HPDE6-E6E7 (cell line): ENCODE measurements around the gene TMUB1.

Experiments
- DNase-seq: peaks from one replicate; pipeline ENCODE4 v3.0.0; 2011; ENCODE audit warnings: missing footprints; ENCODE audit errors: extremely low spot score

Gene TMUB1

DNA sequence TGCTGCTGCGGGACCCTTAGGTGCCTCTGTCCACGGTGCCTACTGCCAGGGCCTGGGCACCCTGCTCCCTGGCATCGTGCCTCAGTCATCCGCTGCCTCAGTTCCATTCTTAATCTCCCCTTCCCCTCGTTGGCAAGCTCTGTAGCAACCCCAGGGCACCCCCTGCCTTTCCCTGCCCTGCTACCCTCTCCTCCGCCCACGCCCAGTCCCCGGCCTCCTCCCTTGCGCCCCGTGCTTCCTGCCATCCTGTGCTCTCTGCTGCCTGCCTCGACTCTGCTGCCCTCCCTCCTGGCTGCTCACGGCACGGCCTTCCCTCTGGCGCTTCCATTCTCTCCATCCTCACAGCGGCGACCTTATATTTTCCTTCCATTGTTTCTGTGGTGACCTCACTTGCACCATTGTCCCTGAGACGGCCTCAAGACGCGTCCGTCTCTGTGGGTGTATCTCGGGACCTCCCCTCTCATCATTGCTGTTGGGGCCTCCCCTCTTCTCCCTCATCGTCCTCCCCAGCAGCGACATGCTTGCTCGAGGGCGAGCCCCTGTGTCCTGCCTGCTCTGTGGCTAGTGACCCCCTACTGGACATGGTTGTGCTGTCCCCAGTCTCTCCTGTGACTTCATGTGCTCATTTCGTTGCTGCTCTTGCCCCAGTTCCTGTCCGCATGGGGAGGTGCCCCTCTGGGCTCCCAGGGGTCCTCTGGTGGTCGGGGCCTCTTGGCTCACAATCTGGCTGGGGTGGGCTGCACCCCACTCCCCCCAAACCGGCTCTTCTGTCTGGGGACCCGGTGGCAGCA, 38.3 kb upstream of the TMUB1 start:
- no peak for DNase-seq

GRCh38 chr7:151120896-151121295, 37.6 kb upstream of the TMUB1 start:
- no peak for DNase-seq

DNA sequence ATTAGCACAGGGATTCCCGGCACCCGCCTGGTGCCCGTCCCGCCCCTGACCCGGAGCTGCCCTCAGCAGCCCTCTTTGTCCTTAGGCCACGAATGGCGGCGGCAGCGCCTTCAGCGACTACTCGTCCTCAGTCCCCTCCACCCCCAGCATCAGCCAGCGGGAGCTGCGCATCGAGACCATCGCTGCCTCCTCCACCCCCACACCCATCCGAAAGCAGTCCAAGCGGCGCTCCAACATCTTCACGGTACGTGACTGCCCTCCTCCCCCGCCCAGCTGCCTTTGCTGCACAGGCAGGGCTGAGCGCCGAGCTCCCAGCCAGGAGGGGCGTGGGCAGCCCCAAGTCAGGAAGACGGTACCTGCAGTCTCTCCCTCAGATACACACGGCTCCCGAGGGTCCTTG, 36.6 kb upstream of the TMUB1 start:
- no peak for DNase-seq

DNA sequence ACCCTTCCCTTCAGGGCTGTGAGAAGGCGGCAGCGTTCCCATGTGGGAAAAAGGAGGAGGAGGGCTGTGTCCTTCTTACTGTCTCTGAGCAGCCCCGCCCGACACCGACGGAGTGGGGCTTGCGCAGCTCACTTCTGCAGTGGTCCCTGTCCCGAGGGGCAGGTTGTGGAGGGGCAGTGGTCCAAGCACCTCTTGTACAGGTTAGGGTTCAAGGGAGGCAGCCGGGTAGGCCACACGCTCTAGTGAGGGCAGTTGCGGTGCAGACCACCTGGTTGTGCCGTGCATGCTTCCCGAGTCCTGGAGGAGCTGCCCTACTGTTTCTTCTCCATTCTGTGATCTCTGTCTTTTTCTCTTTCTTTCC, 35.7 kb upstream of the TMUB1 start:
- no peak for DNase-seq

DNA sequence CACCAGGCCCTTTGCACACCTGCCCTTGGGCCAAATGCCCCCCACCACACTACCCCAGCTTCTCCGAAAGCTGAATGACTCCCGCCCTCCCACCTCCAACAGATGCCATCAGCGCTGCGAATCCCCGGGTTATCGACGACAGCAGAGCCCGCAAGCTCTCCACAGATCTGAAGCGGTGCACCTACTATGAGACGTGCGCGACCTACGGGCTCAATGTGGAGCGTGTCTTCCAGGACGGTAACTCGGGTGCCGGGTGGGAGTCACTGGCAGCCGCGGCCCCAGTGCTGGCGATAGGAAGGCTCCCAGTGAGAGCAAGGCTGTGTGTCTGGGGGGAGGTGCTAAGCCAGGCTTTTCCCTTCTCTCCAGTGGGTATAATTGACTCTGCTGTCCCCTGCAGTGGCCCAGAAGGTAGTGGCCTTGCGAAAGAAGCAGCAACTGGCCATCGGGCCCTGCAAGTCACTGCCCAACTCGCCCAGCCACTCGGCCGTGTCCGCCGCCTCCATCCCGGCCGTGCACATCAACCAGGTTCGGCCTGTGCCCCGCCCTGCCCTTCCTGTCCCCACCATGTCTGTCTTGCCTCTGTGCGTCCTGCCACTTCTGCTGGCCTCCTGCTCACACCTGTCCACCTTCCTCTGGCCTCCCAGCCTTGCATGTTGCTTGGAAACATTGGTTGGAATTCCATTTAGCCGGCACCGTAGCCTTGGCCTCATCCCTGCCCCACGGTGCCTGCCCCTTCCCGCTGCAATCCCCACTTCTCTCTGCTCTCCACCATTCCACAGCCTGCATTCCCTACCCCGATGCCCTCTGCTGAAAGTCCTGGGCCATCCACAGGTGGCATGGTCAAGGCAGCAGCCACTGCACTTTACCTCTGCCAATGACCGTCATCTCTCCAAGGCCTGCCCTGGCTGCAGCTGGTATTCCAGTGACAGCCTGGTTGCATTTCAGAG, 35.1 kb upstream of the TMUB1 start:
- no peak for DNase-seq

DNA sequence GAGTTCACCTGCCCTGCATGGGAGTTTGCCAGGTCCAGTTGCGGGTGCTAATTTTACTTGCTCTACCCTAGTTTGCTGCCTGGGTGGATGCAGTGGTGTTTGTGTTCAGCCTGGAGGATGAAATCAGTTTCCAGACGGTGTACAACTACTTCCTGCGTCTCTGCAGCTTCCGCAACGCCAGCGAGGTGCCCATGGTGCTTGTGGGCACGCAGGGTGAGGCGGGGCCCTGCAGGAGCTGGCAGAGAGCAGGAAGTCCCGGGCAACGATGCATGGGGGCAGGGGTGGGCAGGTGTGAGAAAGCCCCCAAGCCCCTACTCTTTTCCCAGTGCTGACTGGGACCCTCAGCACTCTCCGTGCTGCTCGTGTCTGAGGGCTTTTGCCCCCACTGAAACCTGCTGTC, 34.3 kb upstream of the TMUB1 start:
- DNase-seq: no peak

- DNase-seq: no peak
Measured at GRCh38 chr7:151116603-151117440, 33.5 kb upstream of the TMUB1 start.

DNA sequence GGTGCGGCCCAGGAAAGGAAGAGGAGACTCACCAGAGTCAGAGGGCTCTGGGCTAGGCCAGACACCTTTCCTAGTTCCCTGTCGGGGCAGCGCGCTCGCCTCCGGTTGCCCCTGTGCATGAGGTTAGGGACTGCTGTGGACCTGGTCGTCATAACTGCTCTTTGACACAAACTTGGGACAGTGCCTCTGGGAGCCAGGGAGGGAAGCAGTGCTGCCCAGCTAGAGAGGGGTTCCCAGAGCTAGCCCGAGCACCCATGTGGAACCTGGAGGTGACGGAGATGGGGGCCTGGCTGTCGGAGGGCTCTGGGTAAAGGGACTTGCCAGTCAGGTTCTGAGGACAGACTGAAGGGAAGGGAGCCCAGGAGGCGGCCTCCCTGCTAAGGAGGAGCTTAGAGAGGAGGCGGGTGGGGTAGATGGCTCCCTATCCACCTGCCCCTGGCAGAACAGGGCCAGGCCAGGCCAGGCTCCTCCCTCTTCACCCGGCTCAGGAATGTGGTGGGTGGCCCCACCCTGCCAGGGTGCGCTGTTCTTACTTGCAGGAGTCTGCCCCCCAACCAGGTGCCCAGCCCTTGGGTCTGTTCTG, 32.6 kb upstream of the TMUB1 start:
- peak; percentile 97 for DNase-seq

GRCh38 chr7:151115121-151115835, 32.0 kb upstream of the TMUB1 start:
- DNase-seq: no peak

DNA sequence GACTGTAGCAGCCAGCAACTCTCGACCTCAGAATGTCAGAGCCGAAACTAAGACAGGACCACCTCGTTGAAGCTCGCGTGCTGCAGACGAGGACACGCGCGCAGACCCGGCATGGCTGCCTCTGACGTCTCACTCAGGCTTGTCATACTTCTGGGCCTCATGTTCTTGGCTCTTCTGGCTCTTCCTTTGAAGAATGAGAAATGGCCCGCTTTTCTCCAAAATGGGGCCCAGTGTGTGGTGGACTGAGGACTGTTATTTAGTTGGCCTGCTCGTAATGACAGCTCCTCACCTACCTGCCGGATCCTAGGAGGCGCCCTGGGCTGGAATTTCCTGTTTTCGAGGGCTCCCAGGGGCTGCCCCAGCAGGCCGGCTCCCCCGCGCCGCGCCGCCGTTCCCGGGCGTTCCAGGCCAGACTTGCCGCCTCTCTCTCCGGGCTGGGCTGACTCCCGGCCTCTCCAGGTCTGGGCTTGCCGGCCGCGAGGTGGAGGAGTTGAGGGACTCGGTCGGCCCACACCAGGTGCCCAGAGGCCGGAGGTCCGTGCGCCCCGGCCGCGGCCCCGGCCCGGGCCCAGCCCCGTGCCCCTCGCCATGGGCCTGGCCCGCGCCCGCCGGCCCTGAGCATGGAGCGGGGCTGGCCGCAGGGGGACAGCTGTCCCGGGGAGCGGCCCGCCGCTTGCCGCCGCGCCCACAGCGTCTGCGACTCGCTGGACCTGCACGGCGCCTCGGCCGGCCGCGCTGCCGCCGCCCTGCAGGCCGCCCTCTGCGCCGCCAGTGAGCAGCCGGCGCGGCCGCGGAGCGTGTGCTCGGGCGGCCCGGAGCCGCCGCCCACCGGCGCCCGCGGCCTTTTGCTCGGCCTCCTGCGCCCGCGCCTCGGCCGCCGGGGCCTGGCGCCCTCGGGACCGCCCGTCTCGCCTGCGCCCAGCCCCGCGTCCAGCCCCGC, 31.1 kb upstream of the TMUB1 start:
- DNase-seq: peak; percentile 44

GRCh38 chr7:151113344-151114150, 30.3 kb upstream of the TMUB1 start:
- DNase-seq: peak; percentile 74

GRCh38 chr7:151110941-151111645, 27.8 kb upstream of the TMUB1 start:
- peak; percentile 88 for DNase-seq

DNA sequence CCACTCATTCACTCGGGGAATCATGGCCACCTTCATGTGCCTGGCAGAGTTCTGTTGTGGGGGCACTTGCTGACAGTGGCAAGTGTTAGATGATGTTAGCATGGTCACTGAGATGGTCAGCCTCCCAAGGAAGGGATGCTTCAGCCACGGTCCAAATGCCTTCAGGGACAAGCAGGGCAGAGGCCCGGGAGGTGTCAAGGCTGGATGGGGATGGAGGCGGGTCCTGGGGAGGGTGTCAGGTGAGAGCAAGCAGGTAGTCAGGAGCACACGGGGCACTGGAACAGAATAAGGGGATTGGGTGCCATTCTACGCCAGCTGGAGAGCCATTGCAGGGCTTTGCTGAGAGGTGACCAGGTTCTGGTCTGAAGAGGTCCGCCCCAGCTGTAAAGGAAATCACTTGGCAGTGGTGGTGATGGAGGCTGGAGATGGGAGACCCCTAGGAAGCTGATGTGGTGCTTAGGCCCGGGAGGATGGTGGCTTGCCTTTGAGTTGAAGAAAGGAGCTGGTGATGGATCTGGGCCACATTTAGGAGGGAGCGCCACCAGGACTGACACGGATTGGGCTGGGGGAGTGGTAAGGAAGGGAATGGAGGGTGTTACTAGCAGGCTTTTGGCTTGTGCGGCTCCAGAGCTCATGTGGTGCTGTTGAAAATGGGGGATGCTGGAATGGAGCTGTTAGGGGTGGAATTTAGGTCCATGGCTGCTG, 27.1 kb upstream of the TMUB1 start:
- no peak for DNase-seq

GRCh38 chr7:151109094-151110048, 26.1 kb upstream of the TMUB1 start:
- DNase-seq: no peak

DNA sequence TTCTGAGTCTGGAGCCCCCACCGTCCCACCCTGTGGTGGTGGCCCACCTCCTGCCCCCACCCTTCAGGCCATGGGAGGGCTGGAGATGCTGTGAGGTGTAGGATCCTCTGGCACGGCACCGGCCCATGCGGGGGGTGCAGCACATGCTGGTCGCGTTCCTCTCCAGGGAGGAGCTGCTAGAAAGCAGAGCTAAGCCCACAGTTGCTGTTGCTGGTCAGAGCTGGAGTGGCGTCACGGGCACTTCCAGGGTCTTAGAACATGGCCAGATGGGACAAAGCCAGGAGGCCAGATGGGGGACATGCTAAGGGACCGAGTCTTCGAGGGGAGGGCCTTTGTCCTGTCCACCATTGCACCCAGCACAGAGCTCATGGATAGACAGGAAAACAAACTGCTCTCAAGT, 24.6 kb upstream of the TMUB1 start:
- no peak for DNase-seq

GRCh38 chr7:151104411-151105235, 21.3 kb upstream of the TMUB1 start:
- DNase-seq: no peak
